HUDEP-2 (cell line): ENCODE data around the gene MEIS1.

ENCODE experiments used
- DNase-seq, 76 experiments: peaks; one replicate each; lab custom pipeline; 2025; ENCODE audit not compliant: unreplicated experiment in 76 of 76; lab: John Stamatoyannopoulos, UW

MEIS1 gene

GRCh38 chr2:66607152-66607551 is 172.2 kb downstream of the MEIS1 start:
- no peak for DNase-seq
